Liver (tissue), 3 donors: ENCODE results near the gene MYL4.
A peak's percentile ranks its signal among the peaks of the same experiment; 100 is the strongest.

Experiments used
- CTCF ChIP-seq: fragments of 150-350 bp; IDR thresholded peaks from 2 replicates; pipeline ENCODE4 v1.5.1; 2017; ENCODE audit warnings: improper control_type of control experiment, low read depth, low read length; ENCODE audit not compliant: missing input control
- FOXA1 ChIP-seq: IDR thresholded peaks from 2 replicates; pipeline ENCODE4 v1.6.1; 2016; ENCODE audit warnings: antibody characterized with exemption
- GABPA ChIP-seq, 2 donors: IDR thresholded peaks in 1 of 2; conservative IDR thresholded peaks in 1 of 2; 2 replicates each; pipeline ENCODE4 v1.6.1; 2016; ENCODE audit warnings: antibody characterized with exemption in 2 of 2, mild to moderate bottlenecking in 1 of 2, moderate library complexity in 1 of 2
- MAX ChIP-seq: IDR thresholded peaks from 2 replicates; pipeline ENCODE4 v1.6.1; 2016; ENCODE audit warnings: antibody characterized with exemption
- NR2F2 ChIP-seq: IDR thresholded peaks from 2 replicates; pipeline ENCODE4 v1.6.1; 2016; ENCODE audit warnings: antibody characterized with exemption
- RAD21 ChIP-seq, 2 donors: IDR thresholded peaks; 2 replicates each; pipeline ENCODE4 v1.6.1; 2016; ENCODE audit warnings: antibody characterized with exemption in 2 of 2, mild to moderate bottlenecking in 2 of 2
- SP1 ChIP-seq: IDR thresholded peaks from 2 replicates; pipeline ENCODE4 v1.6.1; 2018; ENCODE audit warnings: antibody characterized with exemption, mild to moderate bottlenecking
- YY1 ChIP-seq: IDR thresholded peaks from 2 replicates; pipeline ENCODE4 v1.6.1; 2016; ENCODE audit warnings: antibody characterized with exemption, mild to moderate bottlenecking
- ZBTB33 ChIP-seq: IDR thresholded peaks from 2 replicates; pipeline ENCODE4 v1.6.1; 2016; ENCODE audit warnings: antibody characterized with exemption
- donor health status: healthy.
- donor health status: healthy.

- no peak for TF ChIP-seq CTCF
- no peak for TF ChIP-seq NR2F2
- TF ChIP-seq YY1, result peak; percentile 87
- no peak for TF ChIP-seq ZBTB33
- no peak for TF ChIP-seq GABPA (IDR thresholded peaks at IDR 0.05 in 1 of 2, conservative IDR thresholded peaks at IDR 0.05 in 1 of 2)
- TF ChIP-seq SP1, result peak; percentile 72
- peak; percentile 27 for TF ChIP-seq MAX
- TF ChIP-seq RAD21 (IDR thresholded peaks at IDR 0.05), result peak; percentile 25 to 37
- TF ChIP-seq FOXA1, result peak; percentile 33
Measured at GRCh38 chr17:47267354-47267828, 58.2 kb downstream of the MYL4 start.
